ENCODE measurements around the gene ATP5MG. TPM values are rescaled to one million over a fixed set of nuclear protein-coding genes. Genes with fewer than 3 reads are reported as not detected.

ATP5MG gene
- total RNA-seq, result 199 and 230 TPM in 2 replicates

DNA sequence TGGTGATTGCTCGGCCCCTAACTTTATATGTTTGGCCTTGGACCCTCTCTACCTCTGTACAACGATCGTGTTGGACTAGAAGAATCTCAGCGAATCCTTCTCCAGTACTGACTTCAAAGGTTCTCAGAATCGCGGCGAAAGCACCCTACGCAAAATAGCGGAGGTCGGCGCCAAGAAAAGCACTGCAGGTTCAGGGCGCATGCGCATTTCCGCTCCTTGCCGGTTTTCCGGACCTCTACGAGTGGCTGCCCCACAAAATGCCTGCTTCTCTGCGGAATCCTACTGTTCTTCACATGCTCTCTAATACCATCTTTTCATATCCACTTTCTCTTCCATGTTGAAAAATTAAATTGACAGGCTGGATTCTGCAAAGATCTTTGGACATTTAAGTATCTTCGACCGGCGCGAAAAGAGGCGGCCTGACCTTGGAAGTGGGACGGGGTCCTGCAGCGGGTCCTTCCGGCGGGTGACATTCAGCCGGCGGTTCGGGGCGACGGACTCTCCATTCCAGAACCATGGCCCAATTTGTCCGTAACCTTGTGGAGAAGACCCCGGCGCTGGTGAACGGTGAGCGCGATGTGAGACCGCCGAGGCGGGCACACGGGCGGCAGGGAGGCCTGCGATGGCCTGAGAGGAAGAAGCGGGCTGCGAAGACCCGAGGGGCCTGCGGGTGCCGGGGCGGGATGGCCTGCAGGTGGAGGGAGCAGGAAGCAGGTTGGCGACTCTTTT is at the start of gene ATP5MG:
Gene ATP5MG, plus strand, starts transcription at position 456 of the 729 bp plus-strand sequence. Its CDS starts 60 bp downstream, at position 516.
- Mint-ChIP-seq H3K4me1 (peaks cover 56% of the 10 kb centered on the region), H3K27me3 (no peaks in the 10 kb centered on the region), H3K27ac (peak within 1 kb of the TSS; percentile 100), H3K4me3 (peak within 1 kb of the TSS; percentile 97), H3K36me3 (ENCODE audit: low read depth) (peaks cover 31% of the 10 kb centered on the region), H3K9me3 (no peaks in the 10 kb centered on the region)
- ATAC-seq (ENCODE audit: low read depth), result peak; percentile 84
- CTCF ChIA-PET, result interaction anchor here (1.0 to 1.6 kb wide), 3 partner anchors 34 to 203 kb away, joined by 5 to 6 read pairs (median 6); no protein-coding TSS in a partner anchor
- intact Hi-C loops (cut with micrococcal nuclease), result loop anchor here (1.0 to 2.0 kb wide), 5 partner anchors 35 to 171 kb away; partner anchors contain the start of genes ARCN1, KMT2A and UBE4A
- DNase-seq, result peak; percentile 77
- POLR2A ChIA-PET, result interaction anchor here (0.7 to 2.9 kb wide), 4 partner anchors 15 to 42 kb away, joined by 3 to 30 read pairs (median 9); partner anchors contain the start of gene KMT2A
- no peak for TF ChIP-seq CTCF (IDR thresholded peaks at IDR 0.05)

- no peak for ATAC-seq (ENCODE audit: low read depth)
- POLR2A ChIA-PET, result interaction anchor here (0.7 to 1.6 kb wide), 2 partner anchors 57 to 122 kb away, joined by 3 to 4 read pairs; no protein-coding TSS in a partner anchor
These were observed 48.2 kb upstream of the ATP5MG start for GRCh38 chr11:118353084-118353710.

DNA sequence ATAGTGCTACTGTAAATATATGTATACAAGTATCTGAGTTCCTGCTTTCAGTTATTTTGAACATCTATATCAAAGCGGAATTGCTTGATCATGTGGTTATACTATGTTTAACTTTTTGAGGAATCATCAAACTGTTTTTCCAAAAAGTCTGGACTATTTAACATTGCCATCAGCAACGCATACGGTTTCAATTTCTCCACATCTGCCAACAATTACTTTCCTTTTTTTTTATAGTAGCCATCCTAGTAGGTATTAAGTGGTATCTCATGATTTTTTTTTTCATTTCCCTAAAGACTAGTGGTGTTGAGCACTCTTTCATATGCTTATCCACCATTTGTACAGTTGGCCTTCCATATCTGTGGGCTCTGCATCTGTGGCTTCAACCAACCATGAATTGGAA is 43.3 kb upstream of the ATP5MG start:
- no peak overlapping the region for H3K27ac Mint-ChIP-seq
- intact Hi-C loops (cut with micrococcal nuclease), result loop anchor here (2.0 to 5.0 kb wide), 3 partner anchors 131 to 569 kb away; partner anchors contain the start of genes ARCN1 and BCL9L
- DNase-seq (no peak), ATAC-seq (ENCODE audit: low read depth) (no peak)
- H3K27me3 Mint-ChIP-seq, result no peaks in the 10 kb centered on the region
- no peaks in the 10 kb centered on the region for H3K9me3 Mint-ChIP-seq
- no peak for TF ChIP-seq CTCF (IDR thresholded peaks at IDR 0.05)
- H3K4me1 Mint-ChIP-seq, result peaks cover 38% of the 10 kb centered on the region
- no peak overlapping the region for H3K4me3 Mint-ChIP-seq
- peaks cover 25% of the 10 kb centered on the region for H3K36me3 Mint-ChIP-seq (ENCODE audit: low read depth)
- ChIA-PET CTCF (interaction anchor here (0.8 to 6.4 kb wide), 2 partner anchors 159 to 186 kb away, joined by 3 to 39 read pairs; no protein-coding TSS in a partner anchor), POLR2A (no interaction called here)

More at GRCh38 chr11:118353084-118353710, 48.2 kb upstream of the ATP5MG start:
- DNase-seq, result no peak
- H3K27me3 Mint-ChIP-seq, result peaks cover 4% of the 10 kb centered on the region
- CTCF ChIA-PET, result interaction anchor here (1.0 to 6.4 kb wide), 6 partner anchors 13 to 181 kb away, joined by 3 to 39 read pairs (median 4); no protein-coding TSS in a partner anchor
- no peak overlapping the region for H3K4me3 Mint-ChIP-seq
- no peaks in the 10 kb centered on the region for H3K9me3 Mint-ChIP-seq
- H3K27ac Mint-ChIP-seq, result no peak overlapping the region
- TF ChIP-seq CTCF (IDR thresholded peaks at IDR 0.05), result peak; percentile 40
- H3K36me3 Mint-ChIP-seq (ENCODE audit: low read depth), result no peaks in the 10 kb centered on the region
- intact Hi-C loops (cut with micrococcal nuclease), result loop anchor here (1.0 kb wide), 2 partner anchors 57 to 155 kb away; no protein-coding TSS in a partner anchor
- H3K4me1 Mint-ChIP-seq, result peaks cover 2% of the 10 kb centered on the region

DNA sequence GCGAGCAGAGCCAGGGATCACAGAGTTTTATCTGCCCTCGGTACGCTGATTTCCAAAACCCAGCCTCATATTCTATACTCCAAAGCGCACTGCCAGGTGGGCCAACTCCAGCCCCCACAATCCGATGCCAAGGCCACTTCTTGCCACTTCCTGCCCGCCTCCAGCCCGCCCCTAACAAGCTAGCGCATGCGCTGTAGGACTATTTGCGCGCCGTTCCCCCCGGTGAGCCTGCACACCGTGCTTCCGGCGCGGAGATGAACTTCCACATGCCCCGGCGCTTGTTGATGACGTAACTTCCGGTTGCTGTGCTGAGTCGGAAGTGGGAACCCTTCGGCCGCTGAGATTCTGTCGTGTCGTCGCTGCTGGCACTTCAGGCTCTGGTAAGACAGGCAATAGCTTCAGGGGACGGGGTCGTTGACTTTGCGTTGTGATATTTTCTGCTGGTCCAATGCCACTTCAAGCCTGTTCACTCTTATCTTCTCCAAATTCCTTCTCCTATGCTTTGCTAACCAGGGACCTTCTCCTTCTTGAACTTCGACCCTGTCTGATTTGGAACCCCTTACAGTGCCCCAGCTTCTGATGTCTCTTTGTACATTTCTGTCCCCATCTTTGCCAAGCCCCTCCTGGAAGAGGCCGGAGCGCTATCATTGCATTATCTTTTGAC is 42.0 kb upstream of the ATP5MG start, which contains the start of gene UBE4A:
Gene UBE4A, plus strand, starts transcription at position 306 of the 664 bp plus-strand sequence. CDS start 5,481 bp downstream, outside the sequence.
- peaks cover 39% of the 10 kb centered on the region for H3K4me1 Mint-ChIP-seq

More for the DNA sequence above, 42.0 kb upstream of the ATP5MG start, which contains the start of gene UBE4A:
- CTCF ChIA-PET, result interaction anchor here (1.0 to 1.2 kb wide), 2 partner anchors 64 to 161 kb away, joined by 3 to 6 read pairs; no protein-coding TSS in a partner anchor
- no peaks in the 10 kb centered on the region for H3K9me3 Mint-ChIP-seq
- H3K27me3 Mint-ChIP-seq, result no peaks in the 10 kb centered on the region
- peaks cover 33% of the 10 kb centered on the region for H3K36me3 Mint-ChIP-seq (ENCODE audit: low read depth)
- peak within 1 kb of the TSS; percentile 94 for H3K27ac Mint-ChIP-seq
- no peak for TF ChIP-seq CTCF (IDR thresholded peaks at IDR 0.05)
- peak within 1 kb of the TSS; percentile 98 for H3K4me3 Mint-ChIP-seq
- peak; percentile 93 for DNase-seq
- POLR2A ChIA-PET, result interaction anchor here (0.6 to 1.5 kb wide), 9 partner anchors 63 to 1261 kb away, joined by 3 to 7 read pairs (median 3); partner anchors contain the start of genes KMT2A, MPZL3 and SIK3
- intact Hi-C loops (cut with micrococcal nuclease), result loop anchor here (1.0 to 5.0 kb wide), 7 partner anchors 42 to 568 kb away; partner anchors contain the start of genes ARCN1, ATP5MG, BCL9L and MPZL3
- ATAC-seq (ENCODE audit: low read depth), result peak; percentile 86
